Caco-2 (cell line): Measurements from ENCODE around the gene CLCN1. TPM values are rescaled to one million over a fixed set of nuclear protein-coding genes. Genes with fewer than 3 reads are reported as not detected.

ENCODE experiments used
- BruUV-seq: library from RNA; stranded (reverse); fragments of 400-500 nt; replicated peaks from 2 replicates; lab custom pipeline; 2021; lab: Mats Ljungman, UMichigan
- CTCF ChIA-PET: fragments of 300-600 bp; sonication (Branson Sonifier 250); formaldehyde crosslinking; loops from one replicate; lab custom pipeline; 2022; ENCODE audit warnings: antibody characterized with exemption; lab: Charles Lee
- POLR2A ChIA-PET: fragments of 300-600 bp; sonication (Branson Sonifier 250); formaldehyde crosslinking; loops from one replicate; lab custom pipeline; 2022; ENCODE audit warnings: antibody characterized with exemption; lab: Charles Lee
- DNase-seq, 2 experiments: peaks; one replicate each; pipeline versions ENCODE4 v3.0.0 to v3.0.0-alpha.2; 2020 to 2022
- H3K27me3 ChIP-seq: replicated peaks from 2 replicates; pipeline ENCODE4 v1.6.0; 2011; ENCODE audit warnings: low read length; ENCODE audit not compliant: control insufficient read depth, insufficient read depth
- H3K36me3 ChIP-seq: 2 replicates; pipeline ENCODE4 v1.5.1; 2011; ENCODE audit warnings: low read length; ENCODE audit not compliant: control insufficient read depth, insufficient read depth
- H3K4me1 ChIP-seq: fragments of 250-450 bp; sonication (Bioruptor Pico); 2 replicates; pipeline ENCODE4 v1.5.1; 2020; ENCODE audit warnings: mild to moderate bottlenecking
- H3K4me3 ChIP-seq: 2 replicates; pipeline ENCODE4 v1.5.1; 2011; ENCODE audit warnings: low read depth, mild to moderate bottlenecking, control low read depth, low read length
- H3K9me3 ChIP-seq: fragments of 250-450 bp; sonication (Bioruptor Pico); 2 replicates; pipeline ENCODE4 v1.5.1; 2020; ENCODE audit warnings: mild to moderate bottlenecking, moderate library complexity
- H3K27ac Mint-ChIP-seq: one replicate; pipeline ENCODE4 v1.8.0; 2022; ENCODE audit warnings: mixed read lengths; ENCODE audit not compliant: unreplicated experiment
- H3K27me3 Mint-ChIP-seq: one replicate; pipeline ENCODE4 v1.8.0; 2022; ENCODE audit warnings: mixed read lengths; ENCODE audit not compliant: insufficient read depth, unreplicated experiment
- H3K36me3 Mint-ChIP-seq: one replicate; pipeline ENCODE4 v1.8.0; 2022; ENCODE audit warnings: mild to moderate bottlenecking, mixed read lengths; ENCODE audit not compliant: insufficient read depth, unreplicated experiment
- H3K4me1 Mint-ChIP-seq: one replicate; pipeline ENCODE4 v1.8.0; 2022; ENCODE audit warnings: low read depth, mixed read lengths; ENCODE audit not compliant: unreplicated experiment
- H3K4me3 Mint-ChIP-seq: one replicate; pipeline ENCODE4 v1.8.0; 2022; ENCODE audit warnings: mild to moderate bottlenecking, moderate library complexity, mixed read lengths; ENCODE audit not compliant: unreplicated experiment
- H3K9me3 Mint-ChIP-seq: one replicate; pipeline ENCODE4 v1.8.0; 2022; ENCODE audit warnings: mixed read lengths; ENCODE audit not compliant: unreplicated experiment
- CTCF ChIP-seq, 2 experiments: fragments of 200-600 bp in 1 of 2; IDR thresholded peaks; 1 replicate in 1 of 2; 2 replicates in 1 of 2; pipeline versions ENCODE4 v1.5.1 to v1.8.0; 2011 to 2022; ENCODE audit warnings: antibody characterized with exemption in 1 of 2, control low read depth in 1 of 2, inconsistent platforms in 1 of 2, low read depth in 1 of 2, low read length in 1 of 2, mild to moderate bottlenecking in 1 of 2, moderate library complexity in 1 of 2; ENCODE audit not compliant: insufficient read depth in 1 of 2, severe bottlenecking in 1 of 2, unreplicated experiment in 1 of 2
- intact Hi-C: fragments of 100-400 bp; cut with micrococcal nuclease; formaldehyde crosslinking; loops from one replicate; pipeline ENCODE4 v1.10.0; 2022; ENCODE audit not compliant: unreplicated experiment
- total RNA-seq: library from RNA; stranded (reverse); gene quantifications from 2 replicates; pipeline ENCODE4 v1.2.3, GENCODE V29; 2022

CLCN1 gene
- total RNA-seq, 1 experiment from 2014 or later = 1.9 TPM

GRCh38 chr7:143337216-143337615, 21.3 kb downstream of the CLCN1 start:
- BruUV-seq = no TSS peak
- H3K4me3 ChIP-seq = no peak overlapping the region
- H3K27me3 ChIP-seq = no peaks in the 10 kb centered on the region
- TF ChIP-seq CTCF (IDR thresholded peaks at IDR 0.05; ENCODE audit: insufficient read depth in 1 of 2, low read depth in 1 of 2, low read length in 1 of 2, severe bottlenecking in 1 of 2, unreplicated experiment in 1 of 2) = no peak
- no peak overlapping the region for H3K27ac Mint-ChIP-seq
- ChIA-PET CTCF (no interaction called here), POLR2A (no interaction called here)
- H3K27me3 Mint-ChIP-seq = no peaks in the 10 kb centered on the region
- H3K36me3 Mint-ChIP-seq = no peaks in the 10 kb centered on the region
- no peaks in the 10 kb centered on the region for H3K4me1 ChIP-seq
- no peak for DNase-seq
- H3K4me3 Mint-ChIP-seq = no peak overlapping the region
- H3K36me3 ChIP-seq = no peaks in the 10 kb centered on the region
- H3K9me3 ChIP-seq = no peaks in the 10 kb centered on the region
- intact Hi-C loops = no loop called here
- H3K4me1 Mint-ChIP-seq = no peaks in the 10 kb centered on the region
- H3K9me3 Mint-ChIP-seq = no peaks in the 10 kb centered on the region

DNA sequence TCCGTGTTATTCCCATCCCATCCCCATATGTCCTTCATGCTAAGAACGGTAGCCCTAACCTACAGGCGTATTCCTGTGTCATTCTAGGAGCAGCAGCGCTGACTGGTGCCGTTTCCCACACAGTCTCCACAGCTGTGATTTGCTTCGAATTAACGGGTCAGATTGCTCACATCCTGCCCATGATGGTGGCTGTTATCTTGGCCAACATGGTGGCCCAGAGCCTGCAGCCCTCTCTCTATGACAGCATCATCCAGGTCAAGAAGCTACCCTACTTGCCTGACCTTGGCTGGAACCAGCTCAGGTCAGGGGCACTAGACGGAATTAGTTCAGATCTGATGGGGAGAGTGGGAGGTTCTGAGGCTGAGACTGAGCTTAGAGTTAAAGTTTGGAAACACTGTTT, 25.9 kb downstream of the CLCN1 start:
- DNase-seq = no peak
- no peak overlapping the region for H3K4me3 Mint-ChIP-seq

DNA sequence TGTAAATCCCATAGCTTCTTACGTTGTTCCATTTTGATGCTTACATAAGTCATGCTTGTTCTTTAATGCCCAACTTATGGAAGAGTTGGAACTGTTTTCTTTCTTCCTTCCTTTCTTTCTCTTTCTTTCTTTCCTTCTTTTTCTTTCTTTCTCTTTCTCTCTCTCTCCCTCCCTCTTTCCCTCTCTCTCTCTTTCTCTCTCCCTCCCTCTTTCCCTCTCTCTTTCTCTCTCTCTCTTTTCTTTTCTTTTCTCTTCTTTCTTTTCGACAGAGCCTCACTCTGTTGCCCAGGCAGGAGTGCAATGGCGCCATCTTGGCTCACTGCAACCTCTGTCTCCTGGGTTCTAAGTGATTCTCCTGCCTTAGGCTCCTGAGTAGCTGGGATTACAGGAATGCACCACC, 27.7 kb downstream of the CLCN1 start:
- no peaks in the 10 kb centered on the region for H3K4me1 ChIP-seq
- no peak for DNase-seq
- no peaks in the 10 kb centered on the region for H3K36me3 ChIP-seq
- TF ChIP-seq CTCF (IDR thresholded peaks at IDR 0.05; ENCODE audit: insufficient read depth in 1 of 2, low read depth in 1 of 2, low read length in 1 of 2, severe bottlenecking in 1 of 2, unreplicated experiment in 1 of 2) = no peak
- intact Hi-C loops = no loop called here
- Mint-ChIP-seq H3K4me1 (no peaks in the 10 kb centered on the region), H3K4me3 (no peak overlapping the region), H3K9me3 (no peaks in the 10 kb centered on the region), H3K27me3 (no peaks in the 10 kb centered on the region), H3K36me3 (no peaks in the 10 kb centered on the region), H3K27ac (no peak overlapping the region)
- no TSS peak for BruUV-seq
- no peak overlapping the region for H3K4me3 ChIP-seq
- ChIA-PET CTCF (no interaction called here), POLR2A (interaction anchor here (0.6 kb wide), 1 partner anchor 16 kb away, joined by 3 read pairs; no protein-coding TSS in a partner anchor)
- H3K27me3 ChIP-seq = no peaks in the 10 kb centered on the region
- H3K9me3 ChIP-seq = no peaks in the 10 kb centered on the region

More for the DNA sequence above, 25.9 kb downstream of the CLCN1 start:
- intact Hi-C loops = no loop called here
- Histone ChIP-seq H3K36me3 (no peaks in the 10 kb centered on the region), H3K4me3 (no peak overlapping the region), H3K9me3 (no peaks in the 10 kb centered on the region), H3K4me1 (no peaks in the 10 kb centered on the region), H3K27me3 (no peaks in the 10 kb centered on the region)
- no TSS peak for BruUV-seq
- no peaks in the 10 kb centered on the region for H3K27me3 Mint-ChIP-seq
- ChIA-PET CTCF (interaction anchor here (1.2 kb wide), 1 partner anchor 79 kb away, joined by 3 read pairs; the partner anchor contains the start of gene GSTK1), POLR2A (no interaction called here)
- H3K36me3 Mint-ChIP-seq = no peaks in the 10 kb centered on the region
- no peaks in the 10 kb centered on the region for H3K4me1 Mint-ChIP-seq
- no peak for TF ChIP-seq CTCF (IDR thresholded peaks at IDR 0.05; ENCODE audit: insufficient read depth in 1 of 2, low read depth in 1 of 2, low read length in 1 of 2, severe bottlenecking in 1 of 2, unreplicated experiment in 1 of 2)
- H3K27ac Mint-ChIP-seq = no peak overlapping the region
- no peaks in the 10 kb centered on the region for H3K9me3 Mint-ChIP-seq
